ENCODE data around the gene ANO4.

Gene ANO4

DNA sequence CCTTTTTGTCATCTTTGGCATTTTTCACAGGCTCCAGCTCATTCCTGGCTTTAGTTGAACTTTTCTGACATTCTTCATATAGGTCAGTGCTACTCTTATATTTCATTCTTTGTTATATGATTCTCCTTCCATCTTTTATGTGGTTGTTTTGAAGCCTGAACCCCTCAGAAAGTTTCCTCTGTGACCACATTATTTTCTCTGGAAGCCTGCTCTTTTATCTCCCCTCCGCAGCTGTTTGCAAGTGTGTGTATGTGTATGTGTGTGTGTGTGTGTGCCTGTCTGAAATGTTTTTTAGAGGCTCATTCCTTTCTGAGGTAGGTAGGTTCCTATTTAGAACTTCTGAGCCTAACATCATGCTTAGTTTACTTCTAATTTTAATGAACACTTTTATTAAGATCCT, 47.6 kb downstream of the ANO4 start:
- Mint-ChIP-seq H3K27me3 (no peaks in the 10 kb centered on the region), H3K36me3 (no peaks in the 10 kb centered on the region), H3K4me1 (peaks cover 16% of the 10 kb centered on the region), H3K27ac (no peak overlapping the region), H3K9me3 (peaks cover 11% of the 10 kb centered on the region), H3K4me3 (no peak overlapping the region)
- ATAC-seq: no peak

DNA sequence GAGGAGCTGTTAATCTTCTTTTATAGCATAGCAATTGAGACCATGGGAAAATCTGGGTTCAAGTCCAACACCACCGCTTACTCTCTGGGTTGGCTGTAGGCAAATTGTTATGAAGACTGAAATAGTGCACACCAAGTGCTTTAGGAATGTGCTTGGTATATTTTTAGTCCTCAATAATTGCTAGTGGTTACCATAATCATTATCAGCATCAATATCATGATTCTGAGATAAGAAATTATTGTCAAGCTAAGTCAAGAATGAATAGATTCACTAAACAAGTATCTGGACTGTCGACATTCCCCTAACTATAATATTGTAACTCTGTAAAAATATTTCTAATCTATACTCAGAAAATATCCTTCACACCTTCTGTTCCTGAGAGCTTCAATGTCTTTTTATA, 48.5 kb downstream of the ANO4 start:
- Mint-ChIP-seq H3K9me3 (peaks cover 11% of the 10 kb centered on the region), H3K36me3 (no peaks in the 10 kb centered on the region), H3K4me1 (peaks cover 16% of the 10 kb centered on the region), H3K27me3 (no peaks in the 10 kb centered on the region), H3K4me3 (no peak overlapping the region), H3K27ac (no peak overlapping the region)
- ATAC-seq: no peak

DNA sequence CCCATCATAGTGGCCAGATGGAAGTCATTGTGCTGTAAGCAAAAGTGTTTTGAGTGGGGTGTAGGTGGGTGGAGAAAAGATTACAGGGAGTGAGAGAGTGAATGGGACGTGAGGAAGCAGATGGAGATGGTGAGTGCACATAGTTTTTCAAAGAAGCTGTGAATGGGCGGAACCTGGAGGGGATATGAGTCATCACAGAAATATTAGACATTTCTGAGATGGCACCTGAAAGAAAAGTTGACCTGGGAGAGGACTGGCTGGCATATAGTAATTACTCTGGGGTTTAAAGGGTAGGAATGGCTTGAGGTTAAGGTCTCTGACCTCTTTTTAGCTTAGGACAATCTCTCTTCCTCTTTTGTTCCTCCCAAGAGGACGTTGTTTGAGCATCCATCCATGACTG, 50.5 kb downstream of the ANO4 start:
- H3K27ac Mint-ChIP-seq: no peak overlapping the region
- H3K36me3 Mint-ChIP-seq: no peaks in the 10 kb centered on the region
- peaks cover 11% of the 10 kb centered on the region for H3K9me3 Mint-ChIP-seq
- H3K4me1 Mint-ChIP-seq: peaks cover 16% of the 10 kb centered on the region
- ATAC-seq: peak; percentile 74
- no peak overlapping the region for H3K4me3 Mint-ChIP-seq
- no peaks in the 10 kb centered on the region for H3K27me3 Mint-ChIP-seq

DNA sequence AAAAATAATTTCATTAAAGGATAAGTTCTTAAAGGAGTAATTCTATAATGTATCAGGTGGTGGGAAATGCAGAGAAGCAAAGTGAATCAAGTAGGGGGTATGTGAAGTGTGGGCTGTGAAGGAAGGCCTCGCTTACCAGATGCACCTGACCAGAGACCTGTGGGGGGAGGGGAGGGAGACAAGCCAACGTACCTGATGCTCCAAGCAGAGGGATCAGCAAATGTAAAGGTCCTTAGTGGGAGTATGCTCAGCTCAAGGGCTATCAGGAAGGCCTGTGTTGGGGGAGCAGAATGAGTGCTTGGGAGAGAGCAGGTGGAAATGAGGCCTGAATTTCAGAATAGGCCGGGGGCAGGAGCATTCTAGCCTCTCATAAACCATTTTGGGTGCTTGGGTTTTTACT, 57.1 kb downstream of the ANO4 start:
- Mint-ChIP-seq H3K4me3 (no peak overlapping the region), H3K4me1 (no peaks in the 10 kb centered on the region), H3K27ac (no peak overlapping the region), H3K36me3 (no peaks in the 10 kb centered on the region), H3K27me3 (peaks cover 15% of the 10 kb centered on the region), H3K9me3 (no peaks in the 10 kb centered on the region)
- no peak for ATAC-seq

DNA sequence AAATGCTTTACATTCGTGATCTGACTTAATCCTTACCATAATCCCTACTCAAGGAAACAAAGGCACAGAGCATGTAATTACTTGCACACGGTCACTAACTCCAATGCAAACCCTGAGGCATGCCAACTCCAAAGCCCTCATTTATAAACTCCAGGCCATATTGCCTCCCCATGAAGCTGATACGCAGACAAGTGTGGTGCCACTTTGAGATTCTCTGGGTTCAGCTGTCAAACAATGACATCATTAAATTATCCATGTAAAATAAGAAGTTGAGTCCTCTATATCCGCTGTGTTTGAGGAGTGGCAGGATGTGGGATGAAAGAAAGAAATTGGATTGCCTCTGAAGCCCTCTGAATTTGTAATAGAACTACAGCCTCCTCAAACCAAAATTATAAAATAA, 62.8 kb downstream of the ANO4 start:
- no peaks in the 10 kb centered on the region for H3K4me1 Mint-ChIP-seq
- H3K9me3 Mint-ChIP-seq: no peaks in the 10 kb centered on the region
- H3K27ac Mint-ChIP-seq: no peak overlapping the region
- peaks cover 15% of the 10 kb centered on the region for H3K27me3 Mint-ChIP-seq
- H3K4me3 Mint-ChIP-seq: no peak overlapping the region
- no peaks in the 10 kb centered on the region for H3K36me3 Mint-ChIP-seq
- no peak for ATAC-seq

DNA sequence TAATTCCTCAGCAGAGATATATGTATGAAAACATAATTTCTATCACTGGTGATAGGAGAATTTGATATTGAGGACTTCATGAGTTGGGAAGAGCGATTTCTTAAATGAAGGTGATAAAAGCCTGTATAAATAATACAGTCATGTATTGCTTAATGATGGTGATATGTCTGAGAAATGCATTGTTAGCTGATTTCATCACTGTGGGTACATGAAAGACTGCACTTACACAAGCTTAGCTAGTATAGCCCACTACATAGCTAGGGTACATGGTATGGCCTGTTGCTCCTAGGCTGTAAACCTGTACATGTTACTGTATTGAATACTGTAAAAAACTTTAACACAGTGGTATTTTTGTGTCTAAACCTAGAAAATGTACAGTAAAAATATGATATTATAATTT, 63.4 kb downstream of the ANO4 start:
- no peak overlapping the region for H3K27ac Mint-ChIP-seq
- no peak for ATAC-seq
- H3K4me1 Mint-ChIP-seq: no peaks in the 10 kb centered on the region
- H3K9me3 Mint-ChIP-seq: peaks cover 2% of the 10 kb centered on the region
- H3K27me3 Mint-ChIP-seq: peaks cover 15% of the 10 kb centered on the region
- H3K4me3 Mint-ChIP-seq: no peak overlapping the region
- H3K36me3 Mint-ChIP-seq: no peaks in the 10 kb centered on the region

DNA sequence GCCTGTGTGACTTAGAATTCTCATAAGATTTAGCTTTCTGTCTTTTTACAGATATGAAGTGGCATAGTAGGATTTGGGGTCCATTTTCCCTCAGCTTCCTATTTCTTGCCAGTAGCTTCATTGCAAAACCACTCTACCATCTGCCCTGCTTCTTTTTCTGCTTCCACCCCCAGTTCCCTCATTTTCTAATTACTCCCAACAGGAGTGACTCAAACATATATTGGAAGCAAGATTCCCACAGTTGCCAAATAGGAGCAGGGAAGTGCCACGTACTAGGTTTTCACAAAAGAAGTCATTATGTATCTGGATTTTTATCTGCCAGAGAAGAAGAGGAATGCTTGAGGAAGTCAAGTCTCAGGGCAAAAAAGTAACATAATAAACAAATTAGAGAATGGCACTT, 64.1 kb downstream of the ANO4 start:
- Mint-ChIP-seq H3K9me3 (peaks cover 2% of the 10 kb centered on the region), H3K27ac (no peak overlapping the region), H3K4me1 (no peaks in the 10 kb centered on the region), H3K27me3 (peaks cover 13% of the 10 kb centered on the region), H3K36me3 (no peaks in the 10 kb centered on the region), H3K4me3 (no peak overlapping the region)
- ATAC-seq: no peak

DNA sequence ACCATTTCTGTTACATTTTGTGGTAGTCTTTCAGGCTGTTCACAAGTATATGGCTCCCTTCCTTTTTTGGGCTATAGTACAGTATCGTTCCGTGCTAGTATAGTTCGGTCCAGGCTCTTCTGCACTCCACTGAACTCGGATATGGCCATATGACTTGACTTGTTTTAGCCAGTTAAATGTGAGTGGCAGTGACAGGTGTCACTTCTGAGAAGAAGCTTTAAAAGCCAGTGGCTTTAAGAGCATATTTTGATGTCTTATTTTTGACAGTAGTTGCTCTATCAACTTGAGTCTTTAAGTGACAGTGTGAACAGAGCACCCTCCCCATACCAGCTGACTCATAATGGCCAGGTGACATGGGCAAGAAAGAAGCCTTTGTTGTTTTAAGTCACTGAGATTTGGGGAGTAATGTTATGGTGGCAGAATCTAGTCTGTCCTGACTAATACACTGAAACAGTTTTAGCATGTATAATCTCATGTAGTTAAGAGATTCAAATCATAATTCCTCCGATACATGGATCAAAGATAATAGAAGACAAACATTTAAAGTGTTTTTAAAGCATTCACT, 64.6 kb downstream of the ANO4 start:
- peaks cover 2% of the 10 kb centered on the region for H3K9me3 Mint-ChIP-seq
- H3K4me3 Mint-ChIP-seq: no peak overlapping the region
- no peaks in the 10 kb centered on the region for H3K4me1 Mint-ChIP-seq
- H3K27ac Mint-ChIP-seq: no peak overlapping the region
- H3K36me3 Mint-ChIP-seq: no peaks in the 10 kb centered on the region
- no peak for ATAC-seq
- peaks cover 8% of the 10 kb centered on the region for H3K27me3 Mint-ChIP-seq

DNA sequence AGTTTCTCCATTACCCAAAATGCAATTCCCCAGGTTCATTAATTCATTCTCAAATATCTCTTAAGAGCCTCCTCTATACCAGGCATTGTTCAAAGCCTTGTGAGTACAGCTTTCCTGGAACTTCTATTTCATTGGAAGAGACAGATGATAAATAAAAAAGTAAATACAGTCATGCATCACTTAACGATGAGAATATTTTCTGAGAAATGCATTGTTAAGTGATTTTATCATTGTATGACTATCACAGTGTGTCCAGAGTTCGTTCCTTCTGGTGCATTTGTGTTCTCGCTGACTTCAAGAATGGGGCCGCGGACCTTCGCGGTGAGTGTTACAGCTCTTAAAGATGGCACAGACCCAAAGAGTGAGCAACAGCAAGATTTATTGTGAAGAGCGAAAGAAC, 66.0 kb downstream of the ANO4 start:
- Mint-ChIP-seq H3K36me3 (no peaks in the 10 kb centered on the region), H3K4me1 (no peaks in the 10 kb centered on the region), H3K9me3 (peaks cover 2% of the 10 kb centered on the region), H3K4me3 (no peak overlapping the region), H3K27ac (no peak overlapping the region), H3K27me3 (no peaks in the 10 kb centered on the region)
- no peak for ATAC-seq

DNA sequence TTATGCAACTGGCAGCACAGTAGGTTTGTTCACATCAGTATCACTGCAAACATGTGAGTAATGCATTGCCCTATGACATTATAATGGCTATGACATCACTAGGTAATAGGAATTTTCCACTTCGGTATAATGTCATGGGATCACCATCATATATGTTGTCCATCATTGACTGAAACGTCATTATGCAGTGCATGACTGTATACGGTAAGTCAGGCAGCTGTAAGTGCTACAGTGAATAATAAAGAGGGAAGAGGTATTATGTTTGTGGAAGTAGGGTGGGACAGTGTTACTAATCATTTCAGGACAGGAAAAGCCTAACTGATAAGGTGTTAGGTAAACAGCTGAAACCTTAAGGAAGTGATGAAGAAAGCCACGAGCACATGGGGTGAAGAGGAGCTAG, 68.1 kb downstream of the ANO4 start:
- H3K27ac Mint-ChIP-seq: no peak overlapping the region
- ATAC-seq: no peak
- no peak overlapping the region for H3K4me3 Mint-ChIP-seq
- no peaks in the 10 kb centered on the region for H3K27me3 Mint-ChIP-seq
- H3K9me3 Mint-ChIP-seq: peaks cover 5% of the 10 kb centered on the region
- no peaks in the 10 kb centered on the region for H3K4me1 Mint-ChIP-seq
- no peaks in the 10 kb centered on the region for H3K36me3 Mint-ChIP-seq

DNA sequence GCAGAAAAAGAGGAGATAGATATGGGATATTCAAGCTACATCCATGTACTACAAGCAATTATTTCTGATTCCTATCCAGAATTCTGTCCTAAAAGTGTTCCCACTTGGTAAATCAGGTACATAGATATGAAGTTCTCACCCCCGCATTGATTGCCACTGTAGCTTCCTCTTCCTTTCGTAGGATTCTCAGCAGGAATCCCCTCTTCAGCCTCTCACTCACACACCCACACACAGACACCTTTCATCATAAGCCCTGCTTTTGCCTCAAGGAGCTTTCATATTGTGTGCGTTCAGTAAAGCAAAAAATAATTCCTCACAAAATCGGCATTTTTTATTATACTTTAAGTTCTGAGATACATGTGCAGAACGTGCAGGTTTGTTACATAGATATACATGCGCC, 69.8 kb downstream of the ANO4 start:
- Mint-ChIP-seq H3K27me3 (no peaks in the 10 kb centered on the region), H3K36me3 (no peaks in the 10 kb centered on the region), H3K27ac (no peak overlapping the region), H3K9me3 (peaks cover 5% of the 10 kb centered on the region), H3K4me1 (no peaks in the 10 kb centered on the region), H3K4me3 (no peak overlapping the region)
- ATAC-seq: no peak

DNA sequence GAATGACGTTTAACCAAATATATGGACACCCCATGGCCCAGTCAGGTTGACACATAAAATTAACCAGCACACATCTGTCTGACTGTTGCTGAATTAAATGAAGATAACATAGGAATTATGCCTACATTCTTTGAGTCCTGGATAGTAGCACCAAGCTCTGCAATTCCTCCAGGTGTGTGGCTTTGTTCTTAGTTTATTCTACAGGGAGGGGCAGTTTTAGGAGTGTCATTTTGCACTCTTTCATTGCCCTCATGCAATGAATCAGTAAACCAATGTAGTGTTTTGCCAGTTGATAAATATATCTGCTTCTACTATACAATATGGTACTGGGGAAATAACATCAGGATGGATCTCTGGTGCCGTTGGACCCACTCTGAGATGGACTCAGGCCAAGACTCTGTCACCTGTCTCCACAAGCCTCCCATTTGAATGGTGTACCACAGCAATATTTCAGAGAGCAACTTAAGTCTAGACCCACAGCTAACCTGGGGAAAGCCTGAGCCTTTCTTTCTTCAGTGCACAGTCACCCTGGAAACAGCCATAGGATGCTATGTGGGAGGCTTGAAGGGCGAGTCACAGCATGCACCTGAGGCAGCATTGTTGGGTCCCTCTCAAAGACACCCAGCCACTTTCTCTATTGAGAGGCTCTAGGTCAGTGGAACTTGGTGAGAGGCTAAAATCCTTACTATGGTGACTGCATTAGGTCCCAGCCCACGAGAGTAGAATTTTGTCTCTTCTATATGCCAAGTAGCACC, 73.2 kb downstream of the ANO4 start:
- no peaks in the 10 kb centered on the region for H3K4me1 Mint-ChIP-seq
- H3K27ac Mint-ChIP-seq: no peak overlapping the region
- ATAC-seq: no peak
- H3K4me3 Mint-ChIP-seq: no peak overlapping the region
- H3K36me3 Mint-ChIP-seq: no peaks in the 10 kb centered on the region
- peaks cover 5% of the 10 kb centered on the region for H3K9me3 Mint-ChIP-seq
- no peaks in the 10 kb centered on the region for H3K27me3 Mint-ChIP-seq

DNA sequence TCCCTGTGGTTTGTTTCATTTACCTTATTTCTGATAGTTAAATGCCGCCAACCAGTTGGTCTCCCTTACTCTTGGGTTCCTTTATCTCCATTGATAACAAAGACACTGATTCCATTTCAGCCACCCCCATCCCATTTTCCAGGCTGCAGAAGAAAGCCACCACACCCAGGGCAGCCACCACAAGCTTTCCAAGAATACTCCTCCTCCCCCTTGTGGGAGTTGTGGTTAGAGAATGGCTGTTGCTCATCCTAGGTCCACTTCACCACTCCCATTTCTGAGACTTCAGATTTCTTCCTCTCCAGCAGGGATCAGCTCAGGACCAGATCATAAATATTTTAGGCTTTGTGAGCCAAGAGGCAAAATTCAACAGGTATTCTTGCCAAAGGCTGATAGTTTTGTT, 73.9 kb downstream of the ANO4 start:
- no peak overlapping the region for H3K4me3 Mint-ChIP-seq
- peaks cover 10% of the 10 kb centered on the region for H3K9me3 Mint-ChIP-seq
- H3K27me3 Mint-ChIP-seq: no peaks in the 10 kb centered on the region
- H3K4me1 Mint-ChIP-seq: no peaks in the 10 kb centered on the region
- no peak for ATAC-seq
- H3K27ac Mint-ChIP-seq: no peak overlapping the region
- no peaks in the 10 kb centered on the region for H3K36me3 Mint-ChIP-seq

DNA sequence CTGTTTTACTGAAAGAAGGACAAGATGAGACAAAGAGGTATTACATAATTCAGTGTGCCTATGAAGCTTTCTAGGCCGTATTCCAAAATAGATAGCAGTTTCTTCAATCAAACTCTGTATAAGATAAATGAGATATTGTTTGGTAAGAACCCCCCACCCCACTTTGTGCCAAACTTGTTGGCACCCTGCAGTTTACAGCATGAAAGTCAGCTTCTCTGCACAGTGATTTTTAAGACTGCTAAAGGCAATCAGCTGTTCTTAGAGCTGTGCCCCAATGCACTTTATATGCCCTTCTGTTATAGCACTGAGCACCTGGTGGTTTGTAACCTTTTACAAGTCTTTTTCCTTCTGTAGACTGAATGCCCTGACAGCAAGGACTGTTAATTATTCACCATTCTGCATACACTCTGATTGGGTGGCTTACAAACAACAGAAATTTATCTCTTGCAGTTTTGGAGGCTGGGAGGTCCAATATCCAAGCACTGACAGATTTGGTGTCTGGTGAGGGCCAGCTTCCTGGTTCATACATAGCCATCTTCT, 76.7 kb downstream of the ANO4 start:
- H3K9me3 Mint-ChIP-seq: peaks cover 19% of the 10 kb centered on the region
- no peaks in the 10 kb centered on the region for H3K4me1 Mint-ChIP-seq
- no peak for ATAC-seq
- H3K27ac Mint-ChIP-seq: no peak overlapping the region
- H3K36me3 Mint-ChIP-seq: no peaks in the 10 kb centered on the region
- no peaks in the 10 kb centered on the region for H3K27me3 Mint-ChIP-seq
- no peak overlapping the region for H3K4me3 Mint-ChIP-seq

DNA sequence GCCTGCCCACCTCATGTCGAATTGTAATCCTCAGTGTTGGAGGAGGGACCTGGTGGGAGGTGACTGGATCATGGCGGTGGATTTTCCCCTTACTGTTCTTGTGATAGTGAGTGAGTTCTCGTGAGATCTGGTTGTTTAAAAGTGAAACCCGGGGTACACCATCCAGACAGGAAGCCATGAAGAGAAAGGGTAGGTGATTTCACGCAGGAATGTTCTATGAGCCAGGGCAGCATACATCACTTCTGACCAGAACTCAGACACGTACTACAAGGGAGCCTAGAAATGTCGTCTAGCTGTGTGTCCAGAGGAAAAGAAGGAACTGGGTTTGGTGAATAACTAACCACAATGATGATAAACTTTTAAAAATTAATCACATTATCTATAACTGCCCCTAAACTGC, 80.6 kb downstream of the ANO4 start:
- no peak overlapping the region for H3K4me3 Mint-ChIP-seq
- no peaks in the 10 kb centered on the region for H3K27me3 Mint-ChIP-seq
- H3K27ac Mint-ChIP-seq: no peak overlapping the region
- no peak for ATAC-seq
- peaks cover 16% of the 10 kb centered on the region for H3K9me3 Mint-ChIP-seq
- H3K36me3 Mint-ChIP-seq: no peaks in the 10 kb centered on the region
- H3K4me1 Mint-ChIP-seq: no peaks in the 10 kb centered on the region

DNA sequence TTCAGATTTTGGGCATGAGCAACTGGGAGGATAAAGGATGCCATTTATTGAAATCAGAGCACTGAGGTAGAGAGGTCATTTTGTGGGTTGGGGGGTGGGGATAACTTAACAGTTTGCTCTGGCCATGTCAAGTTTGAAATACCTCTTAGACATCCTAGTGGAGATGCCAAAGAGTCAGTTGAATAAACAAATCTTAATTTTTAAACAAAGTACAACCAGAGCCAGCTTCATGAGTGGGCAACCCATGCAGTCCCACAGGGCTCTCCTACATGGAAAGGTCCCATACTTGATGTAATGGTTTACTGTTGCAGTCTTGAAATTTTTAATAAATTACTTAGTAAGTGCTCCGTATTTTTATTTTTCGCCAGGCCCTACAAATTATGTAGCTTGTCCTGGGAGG, 81.2 kb downstream of the ANO4 start:
- ATAC-seq: no peak
- H3K36me3 Mint-ChIP-seq: no peaks in the 10 kb centered on the region
- H3K27ac Mint-ChIP-seq: no peak overlapping the region
- H3K27me3 Mint-ChIP-seq: no peaks in the 10 kb centered on the region
- no peak overlapping the region for H3K4me3 Mint-ChIP-seq
- peaks cover 16% of the 10 kb centered on the region for H3K9me3 Mint-ChIP-seq
- no peaks in the 10 kb centered on the region for H3K4me1 Mint-ChIP-seq

Data from stimulated activated memory B cell treated with anti-CD40 and anti-IgM and Interleukin-4, amounts not matched to agents 10 μg/mL and 1 μg/mL and 100 μg/mL, for 72 hours (primary cell).